H1 (cell line): ENCODE data around the gene KRTAP10-12. TPM values are rescaled to one million over a fixed set of nuclear protein-coding genes. Genes with fewer than 3 reads are reported as not detected.

Experiments
- BACH1 ChIP-seq: IDR thresholded peaks from 2 replicates; pipeline ENCODE4 v1.6.1; 2012; ENCODE audit warnings: low read length, improper control_type of control experiment
- CBX5 ChIP-seq: fragments of 300-800, 300-1000 bp; sonication (generic); IDR thresholded peaks from 2 replicates; pipeline ENCODE4 v1.7.1; 2016; ENCODE audit warnings: antibody characterized with exemption, low read length, low read depth
- CHD7 ChIP-seq: fragments of 300-600 bp; sonication (generic); IDR thresholded peaks from 2 replicates; pipeline ENCODE4 v1.7.1; 2012; ENCODE audit warnings: low read length, moderate library complexity, mild to moderate bottlenecking, inconsistent platforms; ENCODE audit not compliant: insufficient replicate concordance
- EP300 ChIP-seq, 2 experiments: IDR thresholded peaks; 1 replicate in 1 of 2; 2 replicates in 1 of 2; pipeline ENCODE4 v1.6.1; 2011 to 2012; ENCODE audit warnings: low read depth in 2 of 2, low read length in 2 of 2, mild to moderate bottlenecking in 2 of 2, borderline replicate concordance in 1 of 2, inconsistent platforms in 1 of 2, moderate library complexity in 1 of 2
- POU5F1 ChIP-seq: IDR thresholded peaks from 2 replicates; pipeline ENCODE4 v1.6.1; 2011; ENCODE audit warnings: low read depth, mild to moderate bottlenecking, low read length, moderate library complexity
- RAD21 ChIP-seq, 2 experiments: IDR thresholded peaks in 1 of 2; conservative IDR thresholded peaks in 1 of 2; 2 replicates each; pipeline ENCODE4 v1.6.1; 2011; ENCODE audit warnings: low read depth in 2 of 2, low read length in 2 of 2, improper control_type of control experiment in 1 of 2, inconsistent platforms in 1 of 2, mild to moderate bottlenecking in 1 of 2, moderate library complexity in 1 of 2
- RFX5 ChIP-seq: IDR thresholded peaks from 2 replicates; pipeline ENCODE4 v1.6.1; 2011; ENCODE audit warnings: low read depth, low read length, improper control_type of control experiment, borderline replicate concordance
- SIN3A ChIP-seq, 2 experiments: IDR thresholded peaks in 1 of 2; conservative IDR thresholded peaks in 1 of 2; 2 replicates each; pipeline ENCODE4 v1.6.1; 2011 to 2012; ENCODE audit warnings: low read length in 2 of 2, improper control_type of control experiment in 1 of 2, low read depth in 1 of 2, mild to moderate bottlenecking in 1 of 2
- YY1 ChIP-seq: IDR thresholded peaks from 2 replicates; pipeline ENCODE4 v1.6.1; 2011; ENCODE audit warnings: low read depth, mild to moderate bottlenecking, low read length
- ZNF274 ChIP-seq: IDR thresholded peaks from 2 replicates; pipeline ENCODE4 v1.7.0; 2012; ENCODE audit warnings: low read length, borderline replicate concordance; ENCODE audit errors: extremely low read depth
- polyA plus RNA-seq, 7 experiments: library from polyadenylated mRNA; depleted of rRNA in 3 of 7; stranded (reverse) in 5 of 7; unstranded in 2 of 7; fragments of >200 nt in 5 of 7; fragments of 200-250 nt in 2 of 7; gene quantifications; 1 replicate in 5 of 7; 2 replicates in 1 of 7; 4 replicates in 1 of 7; pipeline versions ENCODE4 v1.2.1 to v1.2.3, GENCODE V29; 2011 to 2013; ENCODE audit warnings: missing spikeins in 2 of 7, mixed read lengths in 2 of 7
- total RNA-seq: library from RNA; stranded (reverse); fragmentation: NEBNext Ultra II Directional; extraction: Animal tissue kit (Norgen Biotek cat#: 25700); gene quantifications from 2 replicates; pipeline ENCODE4 v1.2.1, GENCODE V29; 2021

KRTAP10-12 gene
- total and polyA plus RNA-seq, 2 of the 8 experiments (the other 6 are each of a cell fraction or from before 2014, with no cell fraction given) = not detected

DNA sequence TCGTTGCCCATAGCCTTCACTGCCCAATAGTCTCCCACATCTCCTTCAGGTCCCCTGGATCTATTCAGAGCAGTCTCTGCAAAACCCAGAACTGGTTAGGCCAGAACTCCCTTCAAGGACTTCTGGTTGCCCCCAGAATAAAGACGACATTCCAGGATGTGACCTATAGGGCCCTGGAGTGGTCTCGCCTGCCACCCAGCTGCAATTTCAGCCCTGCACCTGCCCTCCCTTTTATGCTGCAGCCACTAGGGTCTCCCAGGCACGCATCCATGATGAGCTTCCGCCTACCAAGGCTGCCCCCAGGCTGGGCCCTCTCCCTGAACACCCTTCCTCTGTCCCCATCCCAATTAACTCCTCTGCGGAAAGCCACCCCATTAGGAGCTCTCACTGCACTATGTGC, 21.6 kb downstream of the KRTAP10-12 start (continued):
- TF ChIP-seq CHD7 (no peak), BACH1 (no peak), CBX5 (no peak), EP300 (IDR thresholded peaks at IDR 0.05; ENCODE audit: borderline replicate concordance in 1 of 2, low read depth in 2 of 2, low read length in 2 of 2) (no peak), SIN3A (conservative IDR thresholded peaks at IDR 0.05 in 1 of 2, IDR thresholded peaks at IDR 0.05 in 1 of 2; ENCODE audit: low read depth in 1 of 2, low read length in 2 of 2) (no peak), RAD21 (IDR thresholded peaks at IDR 0.05 in 1 of 2, conservative IDR thresholded peaks at IDR 0.05 in 1 of 2; ENCODE audit: low read depth in 2 of 2, low read length in 2 of 2) (peak; percentile 63 to 73), RFX5 (no peak), YY1 (0 out of 2 replicates have a peak, but pooled peaks have one; percentile 19), POU5F1 (no peak), ZNF274 (no peak)
